Neural progenitor cell (in vitro differentiated cells): ENCODE results near the gene ZNF641. TPM values are rescaled to one million over a fixed set of nuclear protein-coding genes. Genes with fewer than 3 reads are reported as not detected.

ENCODE experiments used
- DNase-seq: peaks from one replicate; pipeline ENCODE4 v3.0.0-alpha.2; 2016; ENCODE audit warnings: low spot score
- H2AFZ ChIP-seq: fragments of 200-600 bp; sonication (generic); replicated peaks from 2 replicates; pipeline ENCODE4 v1.6.1; 2016; ENCODE audit warnings: antibody characterized with exemption
- H3F3A ChIP-seq: fragments of 200-600 bp; sonication (generic); 2 replicates; pipeline ENCODE4 v1.6.1; 2016; ENCODE audit warnings: antibody characterized with exemption, low read depth
- H3K27ac ChIP-seq: fragments of 200-600 bp; sonication (generic); 2 replicates; pipeline ENCODE4 v1.5.1; 2016; ENCODE audit warnings: mild to moderate bottlenecking
- H3K27me3 ChIP-seq: fragments of 200-600 bp; sonication (generic); 2 replicates; pipeline ENCODE4 v1.6.1; 2016; ENCODE audit warnings: mild to moderate bottlenecking, moderate library complexity
- H3K36me3 ChIP-seq: fragments of 200-600 bp; sonication (generic); 2 replicates; pipeline ENCODE4 v1.5.1; 2016
- H3K4me1 ChIP-seq: fragments of 200-600 bp; sonication (generic); 2 replicates; pipeline ENCODE4 v1.6.1; 2016; ENCODE audit warnings: mixed run types
- H3K4me2 ChIP-seq: fragments of 200-600 bp; sonication (generic); 2 replicates; pipeline ENCODE4 v1.6.1; 2016
- H3K4me3 ChIP-seq: fragments of 200-600 bp; sonication (generic); 2 replicates; pipeline ENCODE4 v1.5.1; 2016
- H3K79me2 ChIP-seq: fragments of 200-600 bp; sonication (generic); 2 replicates; pipeline ENCODE4 v1.6.1; 2016; ENCODE audit warnings: low read depth
- H3K9ac ChIP-seq: fragments of 200-600 bp; sonication (generic); 2 replicates; pipeline ENCODE4 v1.6.1; 2016
- H3K9me3 ChIP-seq: fragments of 200-600 bp; sonication (generic); 2 replicates; pipeline ENCODE4 v1.5.1; 2016; ENCODE audit warnings: low read depth
- H4K20me1 ChIP-seq: fragments of 200-600 bp; sonication (generic); 2 replicates; pipeline ENCODE4 v1.6.1; 2016; ENCODE audit warnings: low read depth
- H3K27ac Mint-ChIP-seq: 3 replicates; pipeline ENCODE4 v1.8.0; 2021; ENCODE audit warnings: mixed read lengths
- H3K27me3 Mint-ChIP-seq: 2 replicates; pipeline ENCODE4 v1.8.0; 2022; ENCODE audit warnings: low read depth, mild to moderate bottlenecking, inconsistent platforms, moderate library complexity, mixed read lengths; ENCODE audit not compliant: insufficient read depth
- H3K36me3 Mint-ChIP-seq: 3 replicates; pipeline ENCODE4 v1.8.0; 2021; ENCODE audit warnings: mixed read lengths
- H3K4me1 Mint-ChIP-seq: 3 replicates; pipeline ENCODE4 v1.8.0; 2021; ENCODE audit warnings: mixed read lengths
- H3K4me3 Mint-ChIP-seq: 3 replicates; pipeline ENCODE4 v1.8.0; 2021; ENCODE audit warnings: mild to moderate bottlenecking, moderate library complexity, mixed read lengths
- H3K9me3 Mint-ChIP-seq: 3 replicates; pipeline ENCODE4 v1.8.0; 2020; ENCODE audit warnings: mixed read lengths
- CTCF ChIP-seq: fragments of 200-600 bp; sonication (generic); IDR thresholded peaks from 2 replicates; pipeline ENCODE4 v1.5.1; 2017; ENCODE audit warnings: antibody characterized with exemption, mild to moderate bottlenecking
- EZH2 ChIP-seq: fragments of 200-600 bp; sonication (generic); IDR thresholded peaks from 2 replicates; pipeline ENCODE4 v1.6.1; 2017; ENCODE audit warnings: antibody characterized with exemption, mild to moderate bottlenecking, moderate library complexity
- EZH2phosphoT487 ChIP-seq: fragments of 200-600 bp; sonication (generic); IDR thresholded peaks from 2 replicates; pipeline ENCODE4 v1.6.1; 2017; ENCODE audit warnings: antibody characterized with exemption
- total RNA-seq: library from RNA; depleted of rRNA; stranded (reverse); fragments of >200 nt; gene quantifications from 2 replicates; pipeline ENCODE4 v1.2.3, GENCODE V29; 2015; ENCODE audit warnings: low replicate concordance

The ZNF641 gene
- total RNA-seq, 1 donor from 2014 or later = 21.7 TPM

DNA sequence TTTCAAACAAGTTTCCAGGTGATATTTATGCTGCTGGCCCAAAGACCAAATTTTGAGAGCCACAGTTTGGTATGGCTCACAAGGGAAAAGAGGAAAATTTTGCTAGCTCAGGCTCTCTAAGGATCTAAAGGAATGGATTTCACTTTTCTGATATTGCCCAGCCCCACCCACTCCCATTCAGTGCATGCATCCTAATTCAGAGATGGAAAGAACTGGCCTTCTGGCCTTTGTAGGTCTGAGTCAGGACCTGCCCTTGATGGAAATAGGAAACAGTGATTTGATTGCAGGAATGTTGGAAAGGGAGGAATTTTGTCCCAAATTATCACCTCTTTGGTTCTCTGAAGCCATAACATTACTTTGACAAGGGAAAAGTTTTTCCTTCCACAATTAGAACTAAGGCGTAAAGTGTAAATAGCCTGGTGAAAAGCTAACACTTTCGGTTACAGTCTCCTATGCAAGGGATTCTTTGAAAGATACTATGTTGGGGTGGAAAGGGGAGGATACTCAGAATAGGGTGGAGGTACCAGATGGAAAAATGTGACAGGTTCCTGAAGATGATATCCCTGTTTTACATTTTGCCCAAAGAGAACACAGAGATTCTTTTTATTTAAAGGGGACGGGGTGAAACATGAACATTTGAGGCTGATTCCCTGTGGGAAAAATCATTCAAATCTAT, 11.1 kb downstream of the ZNF641 start:
- Histone ChIP-seq H3K27ac (no peak overlapping the region), H2AFZ (no peak overlapping the region), H3K79me2 (no peaks in the 10 kb centered on the region), H3K9ac (no peak overlapping the region), H3K4me3 (no peak overlapping the region), H3K27me3 (no peaks in the 10 kb centered on the region), H3K9me3 (no peaks in the 10 kb centered on the region), H3F3A (no peaks in the 10 kb centered on the region), H3K4me2 (no peak overlapping the region), H3K36me3 (no peaks in the 10 kb centered on the region), H3K4me1 (no peaks in the 10 kb centered on the region), H4K20me1 (no peaks in the 10 kb centered on the region)
- Mint-ChIP-seq H3K4me1 (no peaks in the 10 kb centered on the region), H3K4me3 (no peak overlapping the region), H3K27ac (no peak overlapping the region), H3K36me3 (peaks cover 6% of the 10 kb centered on the region), H3K27me3 (no peaks in the 10 kb centered on the region), H3K9me3 (no peaks in the 10 kb centered on the region)
- no peak for TF ChIP-seq EZH2phosphoT487
- TF ChIP-seq CTCF = no peak
- TF ChIP-seq EZH2 = no peak
- DNase-seq = no peak

- no peak overlapping the region for H3K9ac ChIP-seq
- no peaks in the 10 kb centered on the region for H3K79me2 ChIP-seq
- no peaks in the 10 kb centered on the region for H3K36me3 ChIP-seq
- H2AFZ ChIP-seq = no peak overlapping the region
- H3K9me3 Mint-ChIP-seq = no peaks in the 10 kb centered on the region
- H3K27me3 Mint-ChIP-seq = no peaks in the 10 kb centered on the region
- H3K4me1 Mint-ChIP-seq = no peaks in the 10 kb centered on the region
- no peak overlapping the region for H3K4me3 Mint-ChIP-seq
- no peaks in the 10 kb centered on the region for H4K20me1 ChIP-seq
- DNase-seq = peak; percentile 25
- no peak overlapping the region for H3K27ac Mint-ChIP-seq
- TF ChIP-seq EZH2phosphoT487 = no peak
- TF ChIP-seq CTCF = peak; percentile 55
- H3K27me3 ChIP-seq = no peaks in the 10 kb centered on the region
- no peak overlapping the region for H3K27ac ChIP-seq
- H3K4me2 ChIP-seq = no peak overlapping the region
- no peaks in the 10 kb centered on the region for H3F3A ChIP-seq
- no peaks in the 10 kb centered on the region for H3K4me1 ChIP-seq
- peaks cover 2% of the 10 kb centered on the region for H3K36me3 Mint-ChIP-seq
- H3K9me3 ChIP-seq = no peaks in the 10 kb centered on the region
- H3K4me3 ChIP-seq = no peak overlapping the region
Measured at GRCh38 chr12:48336564-48336963, 14.2 kb downstream of the ZNF641 start.

GRCh38 chr12:48336061-48336460, 14.7 kb downstream of the ZNF641 start:
- Histone ChIP-seq H3K27me3 (no peaks in the 10 kb centered on the region), H3K9ac (no peak overlapping the region), H3K36me3 (no peaks in the 10 kb centered on the region), H3K4me2 (no peak overlapping the region), H3K9me3 (no peaks in the 10 kb centered on the region), H2AFZ (no peak overlapping the region), H3K79me2 (no peaks in the 10 kb centered on the region), H3K4me3 (no peak overlapping the region), H3F3A (no peaks in the 10 kb centered on the region), H3K4me1 (no peaks in the 10 kb centered on the region), H3K27ac (no peak overlapping the region), H4K20me1 (no peaks in the 10 kb centered on the region)
- H3K4me1 Mint-ChIP-seq = no peaks in the 10 kb centered on the region
- no peak overlapping the region for H3K4me3 Mint-ChIP-seq
- H3K9me3 Mint-ChIP-seq = no peaks in the 10 kb centered on the region
- no peaks in the 10 kb centered on the region for H3K27me3 Mint-ChIP-seq
- no peak overlapping the region for H3K27ac Mint-ChIP-seq
- TF ChIP-seq EZH2phosphoT487 = no peak
- TF ChIP-seq EZH2 = no peak
- TF ChIP-seq CTCF = no peak
- DNase-seq = no peak
- no peaks in the 10 kb centered on the region for H3K36me3 Mint-ChIP-seq
